Measurements from ENCODE around the gene EYA3.
A peak's percentile ranks its signal among the peaks of the same experiment; 100 is the strongest.

EYA3 gene

GRCh38 chr1:28088168-28088961 is at the start of gene EYA3:
EYA3 (minus strand) TSS chr1:28088610; CDS start chr1:28058026, 30,584 bp downstream.
- DNase-seq, result peak; percentile 94

GRCh38 chr1:28136922-28137613 is 48.7 kb upstream of the EYA3 start:
- DNase-seq, result no peak

GRCh38 chr1:28136169-28136921 is 47.9 kb upstream of the EYA3 start:
- no peak for DNase-seq

- no peak for DNase-seq
Measured at GRCh38 chr1:28135371-28136168, 47.2 kb upstream of the EYA3 start.

- no peak for DNase-seq
Measured at GRCh38 chr1:28134651-28135207, 46.3 kb upstream of the EYA3 start.

- DNase-seq, result no peak
Measured at GRCh38 chr1:28132171-28133167, 44.1 kb upstream of the EYA3 start.

- no peak for DNase-seq
Measured at GRCh38 chr1:28130901-28131300, 42.5 kb upstream of the EYA3 start.

- DNase-seq, result no peak
Measured at GRCh38 chr1:28129150-28129549, 40.7 kb upstream of the EYA3 start.

- DNase-seq, result no peak
Measured at GRCh38 chr1:28127617-28128257, 39.3 kb upstream of the EYA3 start.

- no peak for DNase-seq
Measured at GRCh38 chr1:28126783-28127490, 38.5 kb upstream of the EYA3 start.

- DNase-seq, result no peak
Measured at GRCh38 chr1:28126212-28126611, 37.8 kb upstream of the EYA3 start.

- no peak for DNase-seq
Measured at GRCh38 chr1:28123461-28123961, 35.1 kb upstream of the EYA3 start.

- peak; percentile 62 for DNase-seq
Measured at GRCh38 chr1:28122183-28122582, 33.8 kb upstream of the EYA3 start.

GRCh38 chr1:28119556-28119955 is 31.1 kb upstream of the EYA3 start:
- no peak for DNase-seq

GRCh38 chr1:28118640-28119307 is 30.4 kb upstream of the EYA3 start:
- no peak for DNase-seq

- no peak for DNase-seq
Measured at GRCh38 chr1:28115267-28115666, 26.9 kb upstream of the EYA3 start.

GRCh38 chr1:28114844-28115243 is 26.4 kb upstream of the EYA3 start:
- no peak for DNase-seq

- DNase-seq, result no peak
Measured at GRCh38 chr1:28113242-28113572, 24.8 kb upstream of the EYA3 start.

All from NCI-H526 treated with DMSO at 0.1 percent for 48 hours (cell line).